NB4 (cell line): Measurements from ENCODE around the gene SFSWAP.

Experiments
- DNase-seq: peaks from one replicate; pipeline ENCODE4 v3.0.0; 2010; ENCODE audit warnings: low read depth
- H3K4me3 ChIP-seq: one replicate; pipeline ENCODE4 v1.5.1; 2011; ENCODE audit warnings: mild to moderate bottlenecking, low read depth, low read length, moderate library complexity
- MYC ChIP-seq: IDR thresholded peaks from 2 replicates; pipeline ENCODE4 v1.6.1; 2011; ENCODE audit warnings: low read depth, low read length
- POLR2A ChIP-seq: IDR thresholded peaks from 2 replicates; pipeline ENCODE4 v1.6.1; 2011; ENCODE audit warnings: mild to moderate bottlenecking; ENCODE audit not compliant: insufficient read length; ENCODE audit errors: extremely low read depth
- TF ChIP-seq, protein P1 (sequence below): IDR thresholded peaks from one replicate; pipeline ENCODE4 v1.5.1; 2012; ENCODE audit warnings: low read depth, low read length
- TF ChIP-seq, protein P2 (sequence below): IDR thresholded peaks from 2 replicates; pipeline ENCODE4 v1.6.1; 2011; ENCODE audit warnings: low read depth, low read length

Gene SFSWAP

GRCh38 chr12:131683266-131684014, 27.4 kb upstream of the SFSWAP start:
- no peak for DNase-seq
- no peak overlapping the region for H3K4me3 ChIP-seq
- TF ChIP-seq MYC (no peak), POLR2A (no peak)
- TF ChIP-seq, protein P1, sequence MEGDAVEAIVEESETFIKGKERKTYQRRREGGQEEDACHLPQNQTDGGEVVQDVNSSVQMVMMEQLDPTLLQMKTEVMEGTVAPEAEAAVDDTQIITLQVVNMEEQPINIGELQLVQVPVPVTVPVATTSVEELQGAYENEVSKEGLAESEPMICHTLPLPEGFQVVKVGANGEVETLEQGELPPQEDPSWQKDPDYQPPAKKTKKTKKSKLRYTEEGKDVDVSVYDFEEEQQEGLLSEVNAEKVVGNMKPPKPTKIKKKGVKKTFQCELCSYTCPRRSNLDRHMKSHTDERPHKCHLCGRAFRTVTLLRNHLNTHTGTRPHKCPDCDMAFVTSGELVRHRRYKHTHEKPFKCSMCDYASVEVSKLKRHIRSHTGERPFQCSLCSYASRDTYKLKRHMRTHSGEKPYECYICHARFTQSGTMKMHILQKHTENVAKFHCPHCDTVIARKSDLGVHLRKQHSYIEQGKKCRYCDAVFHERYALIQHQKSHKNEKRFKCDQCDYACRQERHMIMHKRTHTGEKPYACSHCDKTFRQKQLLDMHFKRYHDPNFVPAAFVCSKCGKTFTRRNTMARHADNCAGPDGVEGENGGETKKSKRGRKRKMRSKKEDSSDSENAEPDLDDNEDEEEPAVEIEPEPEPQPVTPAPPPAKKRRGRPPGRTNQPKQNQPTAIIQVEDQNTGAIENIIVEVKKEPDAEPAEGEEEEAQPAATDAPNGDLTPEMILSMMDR, result no peak
- TF ChIP-seq, protein P2, sequence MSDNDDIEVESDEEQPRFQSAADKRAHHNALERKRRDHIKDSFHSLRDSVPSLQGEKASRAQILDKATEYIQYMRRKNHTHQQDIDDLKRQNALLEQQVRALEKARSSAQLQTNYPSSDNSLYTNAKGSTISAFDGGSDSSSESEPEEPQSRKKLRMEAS, result no peak

- no peak for TF ChIP-seq MYC
- TF ChIP-seq, protein P1, result no peak
- no peak overlapping the region for H3K4me3 ChIP-seq
- no peak for DNase-seq
Measured at GRCh38 chr12:131684015-131684725, 26.7 kb upstream of the SFSWAP start.

- DNase-seq, result no peak
- TF ChIP-seq, protein P2, result no peak
- no peak for TF ChIP-seq MYC
- TF ChIP-seq, protein P1, result no peak
- H3K4me3 ChIP-seq, result no peak overlapping the region
Measured at GRCh38 chr12:131687346-131688125, 23.4 kb upstream of the SFSWAP start.

- no peak for TF ChIP-seq POLR2A
- TF ChIP-seq, protein P2, result no peak
- no peak for TF ChIP-seq MYC
- TF ChIP-seq, protein P1, result no peak
- DNase-seq, result no peak
- no peak overlapping the region for H3K4me3 ChIP-seq
Measured at GRCh38 chr12:131688131-131688844, 22.6 kb upstream of the SFSWAP start.

- H3K4me3 ChIP-seq, result no peak overlapping the region
- no peak for DNase-seq
- TF ChIP-seq POLR2A, result no peak
- TF ChIP-seq MYC, result no peak
- TF ChIP-seq, protein P2, result no peak
- TF ChIP-seq, protein P1, result no peak
Measured at GRCh38 chr12:131688845-131689154, 22.1 kb upstream of the SFSWAP start.
